ENCODE measurements around the gene LCNL1.

- TF ChIP-seq CTCF (optimal IDR thresholded peaks at IDR 0.05 in 1 of 3, IDR thresholded peaks at IDR 0.05 in 1 of 3, conservative IDR thresholded peaks at IDR 0.05 in 1 of 3; ENCODE audit: extremely low read depth in 1 of 3, insufficient read depth in 2 of 3, low read length in 3 of 3): peak in 2 of 3 experiments; percentile 81 to 97
- no peak for TF ChIP-seq EZH2 (IDR thresholded peaks at IDR 0.05; ENCODE audit: low read length)
Measured at GRCh38 chr9:136944519-136945332, 38.1 kb upstream of the LCNL1 start, which contains the start of the genes C8G and FBXW5.
